GM21737 (cell line): ENCODE measurements around the gene MYO1D.

ENCODE experiments used
- ATAC-seq: cut with Tn5 transposase; IDR thresholded peaks from one replicate; pipeline ENCODE4 v1.9.1; 2021; ENCODE audit warnings: mild to moderate bottlenecking, moderate library complexity; ENCODE audit not compliant: unreplicated experiment

The MYO1D gene

GRCh38 chr17:32631341-32632096, 245.4 kb downstream of the MYO1D start:
- no peak for ATAC-seq

- ATAC-seq, result no peak
Measured at GRCh38 chr17:32629563-32630190, 247.2 kb downstream of the MYO1D start.

GRCh38 chr17:32628271-32629044, 248.5 kb downstream of the MYO1D start:
- ATAC-seq, result no peak

- ATAC-seq, result no peak
Measured at GRCh38 chr17:32627239-32627996, 249.5 kb downstream of the MYO1D start.

GRCh38 chr17:32626379-32626791, 250.5 kb downstream of the MYO1D start:
- ATAC-seq, result no peak

- no peak for ATAC-seq
Measured at GRCh38 chr17:32625971-32626370, 251.0 kb downstream of the MYO1D start.

- no peak for ATAC-seq
Measured at GRCh38 chr17:32623196-32623595, 253.7 kb downstream of the MYO1D start.

GRCh38 chr17:32622540-32622939, 254.4 kb downstream of the MYO1D start:
- ATAC-seq, result no peak

- no peak for ATAC-seq
Measured at GRCh38 chr17:32621612-32622312, 255.2 kb downstream of the MYO1D start.

GRCh38 chr17:32615326-32615725, 261.6 kb downstream of the MYO1D start:
- no peak for ATAC-seq

GRCh38 chr17:32610943-32611342, 266.0 kb downstream of the MYO1D start:
- no peak for ATAC-seq

GRCh38 chr17:32609884-32610650, 266.9 kb downstream of the MYO1D start:
- no peak for ATAC-seq

- ATAC-seq, result peak; percentile 74
Measured at GRCh38 chr17:32609085-32609484, 267.8 kb downstream of the MYO1D start.

GRCh38 chr17:32608267-32608666, 268.7 kb downstream of the MYO1D start:
- no peak for ATAC-seq

GRCh38 chr17:32604966-32605365, 272.0 kb downstream of the MYO1D start:
- ATAC-seq, result no peak

- ATAC-seq, result no peak
Measured at GRCh38 chr17:32602396-32602795, 274.5 kb downstream of the MYO1D start.

GRCh38 chr17:32601866-32602265, 275.1 kb downstream of the MYO1D start:
- ATAC-seq, result no peak

GRCh38 chr17:32596628-32597027, 280.3 kb downstream of the MYO1D start:
- ATAC-seq, result no peak

GRCh38 chr17:32596206-32596605, 280.7 kb downstream of the MYO1D start:
- no peak for ATAC-seq

- ATAC-seq, result no peak
Measured at GRCh38 chr17:32593003-32593402, 283.9 kb downstream of the MYO1D start.
